Activated CD8-positive, alpha-beta memory T cell treated with anti-CD3 and anti-CD28 coated beads, Interleukin-2, amount 50 U/mL, for 24 hours (primary cell): Measurements from ENCODE around the gene ETNK2.
"Not testable (repeated sequence)": the region's sequence is repeated elsewhere in the genome, so short reads cannot be mapped to it uniquely, and the experiment has no call there.

Source experiments
- DNase-seq: peaks from one replicate; pipeline ENCODE4 v3.0.0-alpha.2; 2020; ENCODE audit errors: extremely low read depth

Gene ETNK2

DNA sequence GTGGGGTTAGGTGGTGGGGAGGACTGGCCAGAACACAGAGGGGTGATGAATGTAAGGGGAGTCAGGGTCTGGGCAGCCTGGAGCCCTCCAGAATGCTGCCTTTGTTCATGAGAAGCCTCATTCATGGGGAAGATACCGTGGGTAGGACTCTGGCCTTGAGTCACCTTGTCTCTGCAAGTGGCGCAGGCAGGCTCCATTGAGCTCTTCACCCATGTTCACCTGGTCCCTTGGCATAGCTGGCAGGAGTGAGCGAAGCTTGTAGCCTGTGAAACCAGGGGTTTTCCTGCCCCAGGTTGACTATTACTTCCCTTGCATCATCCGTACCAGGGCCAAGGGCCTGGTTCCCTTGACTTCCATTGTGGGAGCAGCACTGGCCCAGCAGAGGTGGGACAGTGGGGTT, 53.2 kb downstream of the ETNK2 start:
- DNase-seq, result no peak

DNA sequence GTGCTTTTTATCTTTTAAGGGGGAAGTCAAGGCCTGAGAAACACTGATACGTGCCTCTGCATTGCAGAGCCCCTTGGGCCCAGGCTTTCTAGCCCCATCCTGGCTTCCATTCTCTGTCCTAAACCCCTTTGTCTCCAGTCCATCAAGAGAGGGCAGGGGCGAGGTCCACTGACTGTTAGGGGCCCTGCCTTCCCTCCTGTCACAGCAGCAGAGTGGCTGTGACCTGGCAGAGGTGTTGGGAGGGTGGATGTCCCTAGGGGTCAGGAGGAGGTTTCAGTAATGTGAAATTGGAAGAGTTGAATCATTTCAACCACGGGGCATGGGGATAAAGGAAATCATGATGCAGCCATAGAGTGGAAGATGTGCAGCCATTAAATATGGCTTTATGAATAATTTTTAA, 54.9 kb downstream of the ETNK2 start:
- no peak for DNase-seq

DNA sequence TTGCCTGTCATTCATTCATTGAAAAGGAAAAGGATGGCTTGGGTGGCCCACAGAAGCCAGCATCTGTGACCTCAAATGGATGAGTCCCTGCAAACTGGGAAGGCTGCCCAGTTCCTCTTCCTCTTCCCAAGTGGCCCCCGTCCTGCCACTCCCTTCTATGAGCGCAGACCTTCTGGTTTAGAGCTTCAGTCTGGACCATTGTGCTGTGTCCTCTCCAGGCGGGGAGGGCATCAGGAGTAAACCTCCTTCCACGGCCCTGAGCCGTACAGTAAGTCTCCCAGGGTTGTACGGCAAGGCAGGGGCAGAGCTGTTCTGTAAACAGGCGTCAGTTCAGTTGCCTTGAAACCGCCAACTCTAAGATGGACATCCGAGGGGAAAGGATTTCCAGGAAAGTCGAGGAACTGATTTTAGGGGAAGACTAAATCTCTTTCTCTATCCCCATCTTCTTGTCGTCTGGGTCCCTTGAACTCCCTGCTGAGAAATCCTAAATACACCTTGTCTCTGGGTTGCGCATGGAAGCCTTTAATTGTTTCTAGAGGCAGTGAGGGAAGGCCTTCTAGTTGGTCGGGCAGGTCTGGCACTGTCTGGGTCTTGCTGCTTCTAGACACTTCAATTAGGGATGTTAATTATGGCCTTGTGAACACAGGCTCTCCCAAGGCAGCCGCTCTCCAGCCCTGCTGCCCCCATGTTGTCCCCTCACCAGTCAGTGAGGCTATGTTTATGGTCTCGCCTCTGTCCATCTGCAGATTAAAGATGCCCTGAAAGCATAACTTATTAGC, 56.8 kb downstream of the ETNK2 start:
- DNase-seq, result no peak

DNA sequence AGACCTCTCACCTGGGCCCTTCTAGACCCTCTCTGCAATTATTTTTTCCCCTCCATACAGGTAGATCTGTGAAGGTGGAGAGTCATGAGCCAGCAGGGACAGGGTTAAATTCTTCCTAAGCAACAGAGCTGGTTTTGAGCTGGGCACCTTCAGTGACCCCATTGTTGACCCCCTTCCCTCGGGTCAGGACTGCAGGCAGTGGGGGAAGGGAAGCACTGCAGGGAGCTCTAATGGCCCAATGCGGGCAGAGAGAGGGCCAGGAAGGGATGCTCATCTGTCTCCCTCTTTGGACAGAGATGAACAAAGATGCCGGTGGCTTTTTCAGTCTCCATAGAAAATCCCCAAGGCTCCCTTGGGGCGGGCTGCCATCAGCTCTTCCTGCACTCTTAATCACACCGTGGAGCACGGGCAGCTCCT, 57.5 kb downstream of the ETNK2 start:
- no peak for DNase-seq

DNA sequence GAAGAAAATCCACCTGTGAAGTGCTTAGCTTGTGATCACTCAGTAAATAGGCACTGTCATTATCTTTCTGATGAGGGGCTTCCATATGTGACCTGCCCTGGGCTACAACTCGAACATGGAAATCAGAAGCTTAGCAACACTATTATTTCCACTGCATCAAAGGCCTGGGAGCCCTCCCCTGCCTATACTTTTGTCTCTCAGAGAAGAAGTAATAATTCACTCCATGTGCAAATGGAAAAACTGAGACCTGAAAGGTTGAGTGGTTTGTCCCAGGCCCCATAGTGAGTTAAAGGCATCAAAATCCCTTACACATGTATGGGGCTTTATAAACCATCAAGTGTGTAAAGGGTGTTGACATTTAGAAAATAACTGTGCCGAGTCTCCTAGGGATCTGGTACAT, 58.1 kb downstream of the ETNK2 start:
- DNase-seq, result no peak

DNA sequence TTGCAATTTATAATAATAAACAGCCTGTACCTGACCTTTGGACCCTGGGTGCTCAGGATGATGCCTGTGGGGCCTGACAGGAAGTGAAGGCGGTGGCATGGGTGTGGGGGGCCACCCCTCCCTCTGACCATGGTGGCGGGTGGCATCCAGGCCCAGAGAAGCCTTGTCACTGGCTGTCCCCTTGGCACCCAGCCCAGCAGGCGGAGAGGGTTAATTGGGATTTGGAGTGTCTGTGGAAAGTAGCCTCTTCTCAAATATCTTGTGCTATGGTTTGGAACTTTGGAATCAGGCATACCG, 58.5 kb downstream of the ETNK2 start:
- DNase-seq, result no peak

DNA sequence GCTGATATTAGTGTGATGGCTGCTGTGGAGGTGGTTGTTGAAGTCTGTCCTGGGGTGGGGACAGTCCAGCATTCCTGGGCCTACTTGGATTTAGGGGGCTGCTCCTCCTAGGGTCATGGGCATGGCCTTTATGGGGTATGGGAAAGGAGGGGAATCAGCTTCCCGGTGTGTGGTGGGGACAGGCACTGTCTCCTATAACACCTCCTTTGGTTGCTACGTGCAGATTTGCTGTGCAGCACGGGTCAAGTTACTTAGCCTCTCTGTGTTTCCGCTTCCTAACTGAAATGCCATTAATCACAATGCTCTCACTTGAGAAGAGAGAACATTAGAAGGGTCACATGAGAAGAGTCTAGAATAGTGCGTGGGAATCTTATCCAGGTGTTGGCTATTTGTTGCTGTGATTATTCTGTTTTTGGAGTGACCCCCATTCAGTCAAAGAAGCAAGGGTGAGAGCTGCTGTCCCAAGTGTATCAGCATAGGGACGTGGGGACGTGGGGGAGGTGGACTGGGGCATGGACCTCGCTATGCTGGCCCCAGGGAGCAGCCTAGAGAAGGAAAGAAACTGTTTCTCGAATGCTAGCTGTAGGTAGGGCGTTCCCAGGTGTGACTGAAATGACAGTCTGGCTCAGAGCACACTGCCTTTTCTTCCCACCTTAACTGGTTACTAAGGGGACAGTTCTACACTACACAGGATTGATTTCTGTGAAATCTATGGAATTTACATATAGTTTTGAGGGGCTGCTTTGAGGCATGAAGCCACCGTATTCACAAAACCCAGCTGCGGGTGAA, 59.0 kb downstream of the ETNK2 start:
- no peak for DNase-seq

DNA sequence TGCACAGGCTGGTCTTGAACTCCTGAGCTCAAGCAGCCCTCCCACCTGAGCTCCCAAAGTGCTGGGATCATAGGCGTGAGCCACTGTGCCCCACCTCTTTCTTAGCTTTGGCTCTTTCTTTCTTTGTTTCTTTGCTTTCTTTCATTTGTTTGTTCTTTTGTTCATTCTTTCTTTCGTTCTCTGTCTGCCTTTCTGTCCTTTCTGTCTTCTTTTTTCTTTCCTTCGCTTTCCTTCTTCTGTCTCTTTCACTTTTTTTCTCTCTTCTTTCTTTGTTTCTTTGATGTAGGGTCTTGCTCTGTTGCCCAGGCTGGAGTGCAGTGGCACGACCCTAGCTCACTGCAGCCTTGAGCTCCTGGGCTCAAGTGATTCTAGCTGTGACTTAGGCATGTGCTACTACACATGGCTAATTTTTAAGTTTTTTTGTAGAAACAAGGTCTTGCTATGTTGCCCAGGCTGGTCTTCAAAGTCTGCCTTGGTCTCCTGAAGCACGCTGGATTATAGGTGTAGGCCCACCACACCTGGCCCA, 60.0 kb downstream of the ETNK2 start:
- no peak for DNase-seq

DNA sequence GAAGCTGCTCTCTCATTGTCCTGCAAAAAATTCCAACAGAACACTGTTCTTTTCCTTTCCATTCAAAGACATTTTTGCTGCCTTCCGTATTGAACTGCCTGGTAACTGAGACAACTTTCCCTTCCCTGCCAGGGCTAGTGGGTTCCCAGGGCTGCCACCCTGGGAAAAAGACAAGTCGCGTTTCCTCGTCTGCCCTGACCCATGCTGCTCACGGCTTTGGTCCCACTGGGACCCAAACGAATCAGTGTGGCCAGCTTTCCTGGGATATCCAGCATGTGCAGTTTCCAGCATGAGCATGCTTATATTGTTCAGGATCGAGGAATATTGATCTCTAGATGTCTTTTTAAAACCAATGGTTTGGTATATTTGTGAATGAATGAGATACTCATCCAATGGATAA, 60.8 kb downstream of the ETNK2 start:
- no peak for DNase-seq

DNA sequence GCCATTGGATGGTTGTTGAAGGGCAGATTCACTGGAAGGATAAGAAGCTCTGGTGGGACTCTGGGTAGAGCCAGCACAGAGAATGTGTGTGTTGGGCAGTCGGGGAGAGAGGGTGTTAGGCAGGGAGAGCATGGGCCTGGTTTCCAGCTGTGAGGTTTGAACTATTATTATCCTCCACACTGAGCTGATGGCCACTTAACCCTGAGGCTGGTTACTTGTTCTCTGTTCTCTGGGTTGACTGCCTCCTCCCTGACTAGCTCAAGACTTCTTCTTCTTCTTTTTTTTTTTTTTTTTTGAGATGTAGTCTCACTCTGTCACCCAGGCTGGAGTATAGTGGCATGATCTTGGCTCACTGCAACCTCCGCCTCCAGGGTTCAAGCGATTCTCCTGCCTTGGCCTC, 61.7 kb downstream of the ETNK2 start:
- DNase-seq, result not testable (repeated sequence)

DNA sequence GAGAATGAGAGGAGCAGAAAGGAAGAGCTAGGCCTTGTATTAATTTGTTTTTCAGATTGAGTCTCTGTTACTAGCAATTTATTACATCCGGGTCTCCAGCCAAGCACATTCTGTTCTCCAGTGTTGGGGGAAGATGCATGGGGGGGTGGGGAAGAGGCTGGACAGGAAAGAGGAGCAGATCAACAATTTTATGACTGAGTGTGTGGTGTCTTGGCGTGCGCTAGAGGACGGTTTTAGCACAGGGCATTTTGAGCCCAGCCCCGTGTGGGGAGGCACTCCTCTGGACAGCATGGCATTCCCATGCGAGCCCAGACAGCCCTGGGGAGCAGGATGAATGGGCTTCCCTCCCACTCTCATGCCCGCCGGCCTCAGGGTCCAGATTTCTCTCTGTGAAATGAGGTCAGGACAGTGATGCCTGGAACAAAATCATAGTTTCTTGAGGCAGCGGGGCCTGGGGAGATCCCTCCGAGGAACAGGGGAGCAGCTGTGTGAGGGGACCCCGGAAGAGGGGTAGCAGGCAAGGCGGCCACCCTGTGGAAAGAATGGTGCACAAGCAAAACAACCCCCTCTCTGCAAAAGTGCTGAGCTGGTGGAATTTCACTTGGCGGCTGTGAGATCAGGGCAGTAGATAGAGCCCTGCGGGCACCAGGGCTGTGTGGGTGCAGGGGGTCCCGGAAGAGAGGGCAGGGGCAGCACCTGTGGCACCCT, 62.6 kb downstream of the ETNK2 start:
- DNase-seq, result no peak

DNA sequence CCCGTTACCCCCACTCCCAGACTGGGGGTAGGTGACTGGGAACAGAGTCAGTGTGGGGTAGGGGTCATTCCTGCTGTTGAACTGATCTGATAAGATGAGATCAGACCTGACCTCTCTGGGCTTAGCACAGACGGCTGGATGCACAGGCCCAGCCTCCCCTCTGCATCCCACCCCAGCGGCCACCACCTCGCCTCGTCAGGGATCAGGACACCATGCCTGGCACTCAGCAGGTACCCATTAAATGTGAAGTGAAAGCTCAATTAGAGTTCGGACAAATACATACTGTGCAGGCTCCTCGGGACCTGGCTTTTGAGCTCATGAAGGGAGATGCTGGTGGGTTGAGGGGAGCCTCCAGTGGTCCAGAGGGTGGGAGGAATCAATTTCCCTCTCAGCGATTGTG, 63.2 kb downstream of the ETNK2 start:
- DNase-seq, result no peak

DNA sequence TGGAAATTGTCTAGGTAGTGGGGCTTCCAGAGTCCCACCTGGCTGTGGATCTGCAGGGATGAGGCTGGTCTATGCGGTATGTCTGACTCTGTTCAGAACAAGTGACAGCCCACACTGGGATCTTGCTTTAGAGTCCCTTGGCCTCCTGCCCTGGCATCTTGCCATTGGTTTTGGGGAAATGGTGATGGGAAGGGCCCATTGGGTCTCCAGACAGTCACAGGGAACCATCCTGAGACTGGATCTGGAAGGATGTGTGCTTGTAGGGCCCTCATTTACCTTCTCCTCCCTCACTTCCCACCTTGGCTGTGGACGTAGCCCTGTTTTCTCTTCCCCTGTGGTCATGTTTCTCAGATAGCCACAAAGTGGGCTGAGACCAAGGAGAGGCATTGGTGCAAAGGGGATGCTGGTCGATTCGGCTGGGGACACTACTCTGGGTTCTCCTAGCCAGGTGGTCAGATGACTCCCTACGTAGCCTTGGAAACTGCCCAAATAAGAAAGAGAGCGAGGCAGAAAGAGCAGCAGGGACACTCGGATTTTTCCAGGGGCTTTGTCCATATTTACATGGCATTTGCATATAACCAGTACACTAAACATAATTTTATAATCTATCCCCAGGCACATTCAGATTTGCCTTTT, 63.8 kb downstream of the ETNK2 start:
- DNase-seq, result no peak

DNA sequence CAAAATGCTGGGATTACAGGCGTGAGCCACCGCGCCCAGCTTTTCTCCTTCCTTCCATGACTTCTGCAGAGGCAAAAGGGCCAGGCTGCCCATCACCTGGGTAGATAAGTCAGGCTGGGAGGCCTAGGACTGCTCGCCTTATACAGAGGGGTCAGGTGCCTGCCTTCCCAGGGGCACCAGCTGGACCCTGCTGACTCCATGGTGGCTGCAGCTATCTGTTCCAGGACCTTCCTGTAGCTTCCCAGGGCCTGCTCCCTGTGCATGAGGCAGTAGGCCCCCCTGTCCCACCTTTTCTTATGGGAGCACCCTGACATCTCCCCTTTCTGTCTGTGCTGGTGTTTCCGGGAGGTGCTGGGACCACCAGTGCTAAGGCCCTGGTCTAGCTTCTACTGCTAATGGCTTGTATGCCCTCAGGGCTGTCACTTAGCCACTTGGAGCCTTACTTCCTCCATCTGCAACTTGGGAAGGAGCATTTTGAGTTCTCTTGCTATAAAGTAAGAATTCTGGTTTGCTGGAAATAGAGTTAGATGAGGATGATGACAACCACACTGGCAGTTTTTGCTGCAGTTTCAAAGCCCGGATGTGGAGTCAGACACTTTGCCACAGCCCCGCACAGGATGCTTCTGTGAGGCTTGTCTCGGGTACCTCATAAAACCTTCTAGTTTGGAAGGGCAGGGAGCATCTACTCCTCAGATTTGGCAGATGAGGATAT, 64.5 kb downstream of the ETNK2 start:
- no peak for DNase-seq

DNA sequence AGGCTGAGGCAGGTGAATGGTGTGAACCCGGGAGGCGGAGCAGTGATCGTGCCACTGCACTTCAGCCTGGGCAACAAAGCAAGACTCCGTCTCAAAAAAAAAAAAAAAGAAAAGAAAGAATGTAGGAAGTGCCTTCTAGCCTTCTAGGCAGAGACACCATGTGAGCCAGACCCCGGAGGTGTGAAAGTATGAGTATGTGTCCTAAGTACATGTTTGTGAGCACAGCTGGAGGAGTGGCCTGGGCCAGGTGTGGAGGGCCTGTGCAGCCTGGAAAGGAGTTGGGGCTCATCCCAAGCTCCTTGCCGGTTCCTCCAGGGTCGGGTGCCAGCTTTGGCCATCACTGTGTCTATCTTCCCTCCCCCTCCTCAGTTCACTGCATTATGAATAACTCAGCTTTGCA, 66.0 kb downstream of the ETNK2 start:
- DNase-seq, result no peak

DNA sequence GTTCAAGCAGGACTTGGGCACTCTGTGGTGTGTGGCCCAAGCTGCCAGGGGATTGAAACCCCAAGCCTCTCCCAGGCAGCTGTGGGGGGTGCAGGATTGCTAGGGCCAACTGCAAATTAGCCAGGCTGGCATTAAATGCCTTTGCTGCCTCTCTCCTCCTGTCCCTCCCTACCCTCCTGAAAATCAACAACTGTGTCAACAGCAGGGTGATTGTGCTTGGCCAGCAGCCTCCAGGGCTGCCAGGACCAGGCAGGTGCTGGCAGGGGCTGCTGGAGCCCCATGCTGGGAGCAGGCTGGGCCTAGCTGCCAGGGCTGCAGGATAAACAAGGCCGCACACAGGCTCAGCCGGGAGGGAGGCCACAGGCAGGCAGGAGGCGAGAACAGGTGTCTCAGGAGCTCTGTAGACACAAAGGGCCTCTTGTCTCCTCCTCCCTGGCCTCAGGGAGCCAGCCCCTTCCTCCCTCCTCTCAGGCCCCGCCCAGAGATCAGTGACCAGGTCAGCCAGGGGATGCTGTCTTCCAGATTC, 67.5 kb downstream of the ETNK2 start:
- DNase-seq, result no peak

DNA sequence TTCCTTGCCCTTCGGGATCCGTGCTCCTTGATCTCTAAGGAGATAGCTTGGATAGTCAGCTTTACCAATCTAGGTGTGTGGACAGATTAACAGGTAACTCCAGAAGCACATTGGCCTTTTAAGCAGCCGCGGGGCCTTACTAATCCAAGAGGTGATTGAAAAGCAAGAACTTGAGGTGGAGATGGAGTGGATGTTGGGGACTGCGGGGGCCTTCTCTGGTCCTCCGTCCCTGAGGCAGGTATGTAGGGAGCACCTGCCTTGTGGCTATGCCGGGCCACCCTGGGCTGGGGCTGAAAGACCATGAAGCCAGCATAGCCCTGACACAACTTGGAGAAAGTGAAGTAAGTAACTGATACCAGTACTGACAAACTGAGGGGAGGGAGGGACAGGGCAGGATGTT, 68.4 kb downstream of the ETNK2 start:
- DNase-seq, result no peak

DNA sequence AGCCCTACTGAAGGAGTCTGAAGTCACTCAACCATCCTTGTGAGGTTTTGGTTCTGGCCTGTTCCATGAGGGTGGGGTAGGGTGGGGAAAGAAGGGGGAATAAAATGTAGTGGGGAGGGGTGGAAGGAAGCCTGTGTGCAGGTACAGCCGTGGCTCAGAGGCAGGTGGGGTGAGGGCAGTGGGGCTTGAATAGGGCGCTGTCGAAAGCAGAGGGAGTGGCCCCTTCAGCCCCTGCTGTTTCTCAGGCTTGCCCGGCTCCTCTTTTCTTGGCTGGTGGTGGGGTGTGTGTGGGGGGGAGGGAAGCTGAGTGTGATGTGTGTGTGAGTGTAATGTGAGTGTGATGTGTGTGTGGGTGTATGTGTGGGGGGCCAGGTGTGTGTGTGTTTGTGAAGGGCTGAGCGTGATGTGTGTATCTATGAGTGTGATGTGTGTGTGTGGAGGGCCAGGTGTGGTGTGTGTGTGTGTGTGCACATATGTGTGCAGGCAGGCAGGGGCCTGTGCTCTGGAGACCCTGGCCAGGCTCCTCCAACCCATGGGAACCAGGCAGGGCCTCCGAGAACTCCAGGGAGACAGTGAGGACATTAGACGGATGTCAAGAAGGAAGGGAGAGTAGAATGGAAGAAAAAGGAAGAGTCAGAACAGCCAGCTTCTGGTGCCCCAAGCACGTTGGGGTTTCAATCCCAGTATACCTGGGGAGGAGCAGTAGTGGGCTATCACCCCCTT, 69.9 kb downstream of the ETNK2 start:
- no peak for DNase-seq

DNA sequence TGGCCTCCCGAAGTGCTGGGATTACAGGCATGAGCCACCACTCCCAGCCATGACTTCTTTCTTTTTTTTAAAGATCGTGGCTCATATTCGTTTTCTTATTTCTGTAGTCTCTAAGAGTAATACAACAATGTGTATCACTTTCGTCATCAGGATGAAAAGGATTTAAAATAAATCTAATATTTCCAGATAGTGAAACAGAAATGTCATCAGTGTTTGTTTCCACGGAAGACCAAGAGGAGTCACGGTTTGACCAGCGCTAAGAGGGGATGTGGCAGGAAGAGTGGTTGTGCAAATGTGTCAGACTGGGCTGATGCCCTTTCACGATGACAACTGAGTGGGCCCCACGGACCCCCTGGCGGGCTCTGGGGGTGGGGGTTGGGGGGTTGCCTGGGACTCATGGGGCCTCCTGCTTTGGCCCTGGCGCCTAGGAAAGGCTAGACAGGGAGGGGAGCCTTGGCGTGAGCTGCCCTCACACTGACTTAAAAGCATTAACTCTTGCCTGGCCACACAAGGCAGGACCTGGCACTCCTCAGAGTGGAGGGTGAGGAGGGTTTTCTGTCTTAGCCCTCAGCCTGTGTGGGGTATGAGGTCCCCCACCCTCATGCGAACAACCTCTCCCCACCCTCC, 70.6 kb downstream of the ETNK2 start:
- DNase-seq, result no peak
